ENCODE results near the gene GCC2.
"Not testable (repeated sequence)": the region's sequence is repeated elsewhere in the genome, so short reads cannot be mapped to it uniquely, and the experiment has no call there.

GCC2 gene, protein sequence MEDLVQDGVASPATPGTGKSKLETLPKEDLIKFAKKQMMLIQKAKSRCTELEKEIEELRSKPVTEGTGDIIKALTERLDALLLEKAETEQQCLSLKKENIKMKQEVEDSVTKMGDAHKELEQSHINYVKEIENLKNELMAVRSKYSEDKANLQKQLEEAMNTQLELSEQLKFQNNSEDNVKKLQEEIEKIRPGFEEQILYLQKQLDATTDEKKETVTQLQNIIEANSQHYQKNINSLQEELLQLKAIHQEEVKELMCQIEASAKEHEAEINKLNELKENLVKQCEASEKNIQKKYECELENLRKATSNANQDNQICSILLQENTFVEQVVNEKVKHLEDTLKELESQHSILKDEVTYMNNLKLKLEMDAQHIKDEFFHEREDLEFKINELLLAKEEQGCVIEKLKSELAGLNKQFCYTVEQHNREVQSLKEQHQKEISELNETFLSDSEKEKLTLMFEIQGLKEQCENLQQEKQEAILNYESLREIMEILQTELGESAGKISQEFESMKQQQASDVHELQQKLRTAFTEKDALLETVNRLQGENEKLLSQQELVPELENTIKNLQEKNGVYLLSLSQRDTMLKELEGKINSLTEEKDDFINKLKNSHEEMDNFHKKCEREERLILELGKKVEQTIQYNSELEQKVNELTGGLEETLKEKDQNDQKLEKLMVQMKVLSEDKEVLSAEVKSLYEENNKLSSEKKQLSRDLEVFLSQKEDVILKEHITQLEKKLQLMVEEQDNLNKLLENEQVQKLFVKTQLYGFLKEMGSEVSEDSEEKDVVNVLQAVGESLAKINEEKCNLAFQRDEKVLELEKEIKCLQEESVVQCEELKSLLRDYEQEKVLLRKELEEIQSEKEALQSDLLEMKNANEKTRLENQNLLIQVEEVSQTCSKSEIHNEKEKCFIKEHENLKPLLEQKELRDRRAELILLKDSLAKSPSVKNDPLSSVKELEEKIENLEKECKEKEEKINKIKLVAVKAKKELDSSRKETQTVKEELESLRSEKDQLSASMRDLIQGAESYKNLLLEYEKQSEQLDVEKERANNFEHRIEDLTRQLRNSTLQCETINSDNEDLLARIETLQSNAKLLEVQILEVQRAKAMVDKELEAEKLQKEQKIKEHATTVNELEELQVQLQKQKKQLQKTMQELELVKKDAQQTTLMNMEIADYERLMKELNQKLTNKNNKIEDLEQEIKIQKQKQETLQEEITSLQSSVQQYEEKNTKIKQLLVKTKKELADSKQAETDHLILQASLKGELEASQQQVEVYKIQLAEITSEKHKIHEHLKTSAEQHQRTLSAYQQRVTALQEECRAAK (N-terminal part only)

DNA sequence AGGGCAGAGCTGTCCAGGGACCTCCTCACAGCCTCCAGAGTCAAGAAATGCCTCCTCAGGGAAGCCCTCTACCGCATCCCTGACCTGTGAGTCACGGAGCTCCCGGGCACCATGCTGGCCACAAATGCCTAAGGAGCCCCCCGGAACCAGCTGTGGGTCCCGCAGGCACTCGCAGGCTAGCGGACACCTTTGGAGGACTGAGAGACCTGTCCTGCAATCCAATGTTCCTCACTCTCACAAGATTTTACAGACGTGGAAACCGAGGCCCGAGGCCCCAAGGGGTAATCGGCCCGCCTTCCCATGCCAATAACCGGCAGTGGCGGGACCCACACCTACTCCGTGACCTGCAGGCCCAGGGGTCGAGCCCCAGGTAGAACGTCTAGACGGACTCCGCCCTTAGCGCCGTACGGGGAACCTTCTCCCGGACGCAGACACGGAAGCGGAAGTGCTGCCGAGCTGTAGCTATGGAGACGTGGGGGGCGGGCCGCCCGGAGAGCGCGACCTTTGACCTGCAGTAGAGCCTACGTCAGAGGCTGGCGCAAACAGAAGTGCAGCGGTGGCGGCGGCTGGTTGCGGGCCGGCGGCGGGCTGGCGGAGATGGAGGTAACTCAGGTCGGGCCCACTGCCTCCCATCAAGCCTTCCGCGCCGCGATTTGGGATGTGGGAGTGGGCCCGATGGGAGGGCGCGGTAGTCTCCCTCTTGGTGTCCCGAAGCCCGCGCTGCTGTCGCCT, at the start of gene GCC2:
GCC2 (plus strand) TSS at position 529 of the 732 bp plus-strand sequence; CDS start at position 598, 69 bp downstream.
- DNase-seq (ENCODE audit: low read depth) = peak; percentile 51

DNA sequence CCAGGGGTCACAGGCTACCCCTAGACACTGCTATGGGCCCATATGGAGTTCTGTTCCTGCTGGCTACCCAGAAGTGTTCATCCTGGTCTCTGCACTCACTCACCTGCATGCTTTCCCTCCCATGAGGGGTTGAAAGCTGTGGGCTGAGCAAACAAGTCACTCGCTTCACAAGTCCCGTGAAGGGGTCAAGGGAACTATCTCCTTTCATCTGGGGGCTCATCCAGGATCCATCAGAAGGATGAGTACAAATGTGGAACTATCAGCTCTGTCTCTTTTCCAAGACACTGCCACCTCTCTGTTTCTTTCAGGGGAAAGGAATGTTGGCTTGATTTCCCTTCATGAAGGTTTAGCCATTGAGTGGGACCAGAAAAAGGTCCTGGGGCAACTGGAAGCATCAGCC, 49.5 kb upstream of the GCC2 start:
- no peak for DNase-seq (ENCODE audit: low read depth)

DNA sequence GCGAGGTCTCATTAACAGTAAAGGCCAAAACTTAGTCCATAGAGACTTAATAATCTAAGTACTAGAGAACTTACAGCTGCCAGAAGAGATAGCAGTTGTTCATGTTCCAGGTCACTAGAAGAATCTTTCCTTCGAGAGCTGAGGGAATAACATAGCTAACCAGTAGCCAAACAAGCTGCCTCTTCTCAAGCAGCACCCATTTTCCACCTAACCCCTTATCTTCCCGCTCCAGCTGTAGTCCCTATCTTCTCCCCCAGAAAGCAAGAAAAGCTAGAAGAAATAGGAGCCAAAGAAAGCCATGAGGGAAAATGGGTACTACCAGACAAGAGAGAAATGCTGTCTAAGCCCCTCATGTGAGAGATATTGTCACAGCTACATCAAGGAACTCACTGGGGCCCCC, 47.2 kb upstream of the GCC2 start:
- DNase-seq (ENCODE audit: low read depth) = no peak

DNA sequence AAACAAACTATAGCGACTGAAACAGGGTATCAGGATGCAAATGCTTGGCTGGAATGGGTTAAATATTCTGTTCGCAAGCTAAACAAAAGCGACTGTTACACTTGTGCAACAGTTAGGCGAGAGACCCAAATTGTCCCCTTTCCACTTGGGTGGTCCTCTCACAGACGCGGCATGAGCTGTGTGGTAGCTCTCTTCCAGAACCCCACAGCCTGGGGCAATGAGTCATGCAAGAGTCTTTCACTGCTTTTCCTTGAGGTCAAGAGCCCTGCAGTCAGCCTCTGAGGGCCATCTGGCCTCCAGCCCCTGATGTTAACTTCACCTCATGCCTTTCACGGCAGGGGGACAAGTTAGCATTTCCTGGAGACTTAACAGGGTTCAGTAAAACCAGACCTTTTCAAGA, 45.5 kb upstream of the GCC2 start:
- DNase-seq (ENCODE audit: low read depth) = no peak

DNA sequence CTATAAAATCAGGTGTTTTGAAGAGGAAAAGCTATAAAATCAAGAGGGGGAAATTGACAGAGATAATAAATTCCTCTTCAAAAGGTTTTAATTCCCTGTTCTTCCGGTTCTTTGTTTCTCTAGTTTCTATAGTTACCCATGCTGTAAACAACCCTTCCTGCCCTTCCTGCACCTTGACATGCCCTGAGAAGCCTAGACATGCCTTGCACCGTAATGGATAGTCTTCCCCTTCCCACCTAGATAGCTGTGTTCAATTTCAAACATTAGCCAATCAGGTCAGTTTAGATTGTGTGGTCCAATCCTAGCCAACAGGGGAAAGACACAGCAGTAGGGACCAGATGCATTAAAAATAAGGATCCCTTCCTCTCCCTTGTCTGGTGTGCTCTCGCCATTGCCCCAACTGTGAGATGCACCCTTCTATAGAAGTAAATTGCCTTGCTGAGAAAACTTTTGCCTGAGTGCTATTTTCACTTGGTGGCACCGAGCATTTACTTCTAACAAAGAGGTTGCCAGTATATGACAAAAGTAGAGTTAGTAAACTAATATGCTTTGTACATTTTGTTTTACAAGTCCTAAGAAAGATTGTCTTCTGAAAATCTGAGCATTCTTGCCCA, 44.1 kb upstream of the GCC2 start:
- no peak for DNase-seq (ENCODE audit: low read depth)

DNA sequence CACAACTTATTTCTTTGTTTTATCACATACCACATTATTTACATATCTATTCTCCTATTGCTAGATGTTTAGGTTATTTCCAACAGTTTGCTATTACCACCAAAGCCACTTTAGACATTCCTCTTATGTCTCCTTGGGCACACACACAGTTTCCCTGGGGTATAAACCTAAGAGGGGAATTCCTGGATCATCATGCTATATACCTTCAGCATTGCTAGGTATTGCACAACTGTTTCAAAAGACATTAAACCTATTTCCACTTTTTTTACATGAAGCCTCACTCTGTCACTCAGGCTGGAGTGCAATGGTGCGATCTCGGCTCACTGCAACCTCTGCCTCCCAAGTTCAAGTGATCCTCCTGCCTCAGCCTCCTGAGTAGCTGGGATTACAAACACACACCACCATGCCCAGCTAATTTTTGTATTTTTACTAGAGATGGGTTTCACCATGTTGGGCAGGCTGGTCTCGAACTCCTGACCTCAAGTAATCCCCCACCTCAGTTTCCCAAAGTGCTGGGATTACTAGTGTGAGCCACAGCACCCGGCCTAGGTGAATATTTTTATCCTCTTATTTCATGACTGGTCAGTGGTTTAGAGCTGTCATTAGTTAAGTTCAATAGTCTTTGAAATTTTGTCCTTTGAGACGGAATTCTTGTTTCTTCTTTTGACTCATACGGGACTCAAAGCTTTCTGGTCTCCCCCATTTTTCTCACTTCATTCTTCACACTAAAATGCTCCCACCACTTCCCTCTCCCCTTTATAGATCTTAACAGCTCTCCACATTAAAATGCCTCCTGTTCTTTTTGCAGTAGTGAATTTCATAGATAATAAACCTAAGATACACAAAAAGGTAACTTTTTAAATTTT, 40.9 kb upstream of the GCC2 start:
- DNase-seq (ENCODE audit: low read depth) = no peak

DNA sequence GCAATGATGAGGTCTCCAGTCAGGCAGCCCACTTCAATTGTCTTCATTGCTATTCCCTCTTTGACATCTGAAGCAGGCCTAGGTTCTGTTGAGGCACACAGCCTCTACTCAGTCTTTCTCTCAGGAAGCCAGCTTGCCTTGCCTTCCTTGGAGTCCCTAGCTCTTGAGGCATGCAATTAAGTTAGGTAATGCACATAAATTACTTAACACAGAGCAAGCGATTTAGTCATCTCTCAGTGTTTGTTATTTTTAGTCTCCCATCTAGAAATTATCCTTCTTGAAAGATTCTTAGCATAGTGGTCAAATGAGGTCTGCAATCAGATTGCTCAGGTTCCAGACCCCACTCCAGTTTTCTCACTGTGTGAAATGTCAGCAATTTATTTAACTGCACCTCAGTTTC, 39.2 kb upstream of the GCC2 start:
- peak; percentile 42 for DNase-seq (ENCODE audit: low read depth)

DNA sequence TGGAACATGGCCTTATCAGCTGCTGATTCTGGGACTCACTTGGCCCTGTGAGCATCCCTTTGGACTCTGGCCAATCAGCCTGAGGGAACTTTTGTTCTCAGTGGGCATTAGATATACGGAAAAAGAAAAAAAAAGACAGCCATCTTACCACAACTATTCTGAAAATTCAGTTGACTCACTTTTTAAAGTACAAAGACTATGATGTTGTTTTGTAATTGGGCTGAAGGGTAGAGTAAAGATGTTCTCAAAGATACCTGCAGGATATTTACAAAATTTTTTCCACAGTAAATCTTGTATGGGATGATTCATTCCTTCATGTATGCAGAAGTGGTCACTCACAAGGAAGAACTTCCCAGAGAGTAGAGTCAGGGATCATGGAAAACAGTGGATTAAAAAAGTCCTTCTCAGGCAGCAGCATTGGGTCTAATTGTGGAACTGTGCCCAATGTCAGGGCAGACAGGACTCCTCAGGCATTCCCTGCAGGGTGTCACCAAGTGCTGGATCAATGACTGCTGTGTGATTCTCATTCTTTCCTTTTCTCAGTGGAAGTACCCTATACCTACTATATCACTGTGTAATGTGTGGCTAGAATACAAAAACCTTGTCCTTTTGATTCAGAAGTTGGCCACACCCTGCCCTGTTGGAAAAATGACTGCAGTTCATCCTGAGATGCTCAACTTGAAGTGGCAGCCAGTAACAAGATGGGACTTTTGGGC, 35.9 kb upstream of the GCC2 start:
- peak; percentile 89 for DNase-seq (ENCODE audit: low read depth)

DNA sequence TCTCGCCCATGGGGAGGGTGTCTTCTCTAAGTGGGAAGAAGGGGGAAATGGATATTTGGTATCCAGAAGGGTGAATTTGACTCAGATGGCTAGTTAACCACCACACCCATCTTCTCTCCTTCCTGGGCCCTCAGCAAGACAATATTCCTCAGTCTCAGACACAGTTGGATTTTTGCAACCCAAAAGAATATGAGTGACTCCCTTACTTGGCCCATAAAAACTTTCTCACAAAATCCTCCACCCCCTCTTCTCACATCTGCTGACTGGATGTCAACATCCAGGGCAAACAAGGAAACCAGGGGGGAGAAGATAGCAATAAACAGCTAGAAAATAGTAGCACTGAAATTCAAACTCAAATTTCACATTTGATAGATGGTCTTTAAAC, 35.3 kb upstream of the GCC2 start:
- DNase-seq (ENCODE audit: low read depth) = no peak

DNA sequence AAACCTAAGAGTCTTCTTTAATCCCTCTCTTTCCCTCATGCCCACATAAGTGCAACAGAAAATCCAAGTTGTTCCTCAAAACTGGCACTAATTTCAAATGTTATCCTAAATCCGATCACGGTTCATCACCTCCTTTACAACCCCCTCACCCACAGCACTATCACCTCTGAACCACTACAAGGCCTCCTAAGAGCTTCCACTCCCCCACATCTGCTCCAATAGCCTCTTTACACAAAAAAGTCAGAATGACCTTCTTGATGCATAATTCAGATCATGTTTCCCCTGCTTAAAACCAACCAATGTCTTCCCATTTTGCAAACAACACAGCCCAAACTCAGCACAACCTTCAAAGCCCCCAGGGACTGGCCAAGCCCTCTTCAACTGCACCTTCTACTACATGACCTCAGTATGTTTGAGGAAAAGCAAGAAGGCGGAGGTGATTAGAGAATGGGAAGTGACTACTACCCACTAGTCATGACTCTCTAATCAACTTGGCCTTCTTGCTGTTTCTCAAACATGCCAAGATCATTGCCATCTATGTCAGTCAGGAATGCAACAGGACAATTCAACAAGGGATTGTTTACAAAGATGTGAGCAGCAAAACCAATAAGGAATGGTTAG, 34.6 kb upstream of the GCC2 start:
- DNase-seq (ENCODE audit: low read depth) = no peak

DNA sequence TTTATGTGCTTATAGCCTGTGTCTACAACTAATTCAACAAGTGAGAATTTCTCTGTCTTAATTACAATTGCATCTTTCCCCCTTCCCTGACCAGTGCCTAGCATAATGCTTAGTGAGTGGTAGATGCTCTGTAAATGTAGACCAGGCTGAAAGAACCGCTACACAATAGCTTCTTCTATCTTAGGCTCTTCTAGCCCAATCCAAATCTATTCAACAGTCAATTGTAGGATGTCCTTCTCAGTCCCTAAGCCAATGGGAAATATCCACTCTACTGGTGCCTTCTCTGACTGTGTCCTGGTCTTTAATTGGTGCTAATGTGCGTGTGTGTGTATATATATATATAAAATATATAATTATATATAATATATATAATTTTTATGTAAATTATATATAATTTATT, 34.1 kb upstream of the GCC2 start:
- no peak for DNase-seq (ENCODE audit: low read depth)

DNA sequence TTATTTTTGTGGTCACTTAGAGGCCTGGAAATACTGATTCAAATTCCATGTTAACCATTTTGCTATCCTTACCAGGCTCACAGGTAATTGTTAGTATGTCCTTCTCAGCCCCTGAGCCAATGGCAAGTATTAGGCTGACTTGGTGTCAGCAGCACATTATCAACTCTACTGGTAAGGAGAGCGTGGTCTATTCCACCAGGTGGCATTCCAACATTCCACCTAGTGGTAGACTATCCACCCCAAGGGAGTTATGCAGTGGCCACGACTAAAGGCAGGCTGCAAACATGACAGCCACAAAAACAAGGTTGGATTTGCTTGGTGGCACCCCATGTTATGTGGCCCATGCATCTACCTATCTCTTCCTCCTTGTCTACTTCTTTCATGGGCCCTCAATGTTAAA, 31.8 kb upstream of the GCC2 start:
- no peak for DNase-seq (ENCODE audit: low read depth)

DNA sequence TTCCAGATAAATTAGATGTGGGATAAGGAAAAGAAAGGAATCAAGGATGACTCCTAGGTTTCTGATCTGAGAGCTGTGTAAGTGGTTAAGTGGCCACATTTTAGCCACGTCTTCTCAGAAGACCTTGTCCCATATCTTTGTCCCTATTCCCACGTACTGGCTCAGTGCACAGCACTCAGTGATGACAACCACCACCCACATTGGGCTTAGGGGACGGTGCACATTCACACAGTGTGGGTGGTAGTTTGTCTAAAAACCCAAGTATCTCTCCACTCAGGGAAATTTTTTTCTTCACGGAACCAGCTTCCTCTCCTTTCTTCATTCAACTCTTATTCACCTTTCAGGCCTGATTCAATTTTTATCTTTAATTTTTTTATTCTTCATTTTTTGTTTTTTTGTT, 30.6 kb upstream of the GCC2 start:
- DNase-seq (ENCODE audit: low read depth) = no peak

DNA sequence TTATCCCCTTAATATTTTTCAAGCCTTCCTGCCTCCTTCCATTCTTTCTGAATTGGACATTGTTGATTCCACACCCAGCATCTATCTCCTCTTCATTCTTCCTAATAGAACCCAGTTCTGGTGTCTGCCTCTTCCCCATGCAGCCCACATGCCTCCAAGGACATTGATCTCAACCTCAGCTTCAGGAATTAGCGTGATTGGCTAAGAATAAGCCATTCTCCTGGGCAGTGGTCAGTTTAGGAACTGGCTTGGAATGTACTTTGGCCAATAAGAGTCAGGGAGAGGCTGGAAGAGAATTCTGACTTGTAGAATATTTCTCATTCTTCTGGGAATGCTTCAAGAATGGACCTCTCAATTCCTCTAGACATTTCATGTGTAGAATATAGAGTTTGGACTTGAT, 25.9 kb upstream of the GCC2 start:
- no peak for DNase-seq (ENCODE audit: low read depth)

DNA sequence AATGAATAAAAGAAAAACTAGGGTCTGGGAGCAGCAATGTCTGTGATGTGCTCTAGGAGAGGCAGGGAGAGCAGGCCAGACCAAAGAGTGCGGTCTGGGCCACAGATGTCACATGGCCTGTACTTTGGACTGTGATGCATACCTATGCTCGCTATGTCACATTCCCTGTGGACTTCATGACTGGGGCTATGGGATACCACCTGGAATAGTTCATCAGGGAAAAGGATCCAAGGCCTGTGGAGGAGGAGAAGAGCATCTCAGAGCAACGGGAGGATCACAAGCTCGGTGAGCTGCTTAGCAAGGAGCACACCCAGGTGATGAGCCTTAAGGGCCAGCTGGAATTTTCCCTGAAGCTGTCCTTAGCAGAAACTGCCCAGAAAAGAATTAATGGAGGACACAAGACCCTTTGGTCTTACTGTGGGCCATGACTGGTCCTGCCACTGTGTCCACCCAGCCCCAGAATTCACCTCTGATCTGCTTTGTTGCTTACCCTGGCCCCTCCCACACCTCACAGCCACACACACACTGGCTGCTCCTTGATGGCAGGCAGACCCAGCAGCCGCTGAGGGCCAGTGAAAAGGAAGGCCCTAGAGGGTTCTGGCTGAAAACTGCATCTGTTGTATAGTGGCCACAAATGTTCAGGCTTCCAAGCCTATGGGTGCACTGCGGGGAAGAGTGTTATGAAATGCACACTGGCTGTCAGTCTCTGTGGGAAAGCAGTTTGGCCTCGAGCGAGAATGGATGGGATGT, 25.3 kb upstream of the GCC2 start:
- no peak for DNase-seq (ENCODE audit: low read depth)

DNA sequence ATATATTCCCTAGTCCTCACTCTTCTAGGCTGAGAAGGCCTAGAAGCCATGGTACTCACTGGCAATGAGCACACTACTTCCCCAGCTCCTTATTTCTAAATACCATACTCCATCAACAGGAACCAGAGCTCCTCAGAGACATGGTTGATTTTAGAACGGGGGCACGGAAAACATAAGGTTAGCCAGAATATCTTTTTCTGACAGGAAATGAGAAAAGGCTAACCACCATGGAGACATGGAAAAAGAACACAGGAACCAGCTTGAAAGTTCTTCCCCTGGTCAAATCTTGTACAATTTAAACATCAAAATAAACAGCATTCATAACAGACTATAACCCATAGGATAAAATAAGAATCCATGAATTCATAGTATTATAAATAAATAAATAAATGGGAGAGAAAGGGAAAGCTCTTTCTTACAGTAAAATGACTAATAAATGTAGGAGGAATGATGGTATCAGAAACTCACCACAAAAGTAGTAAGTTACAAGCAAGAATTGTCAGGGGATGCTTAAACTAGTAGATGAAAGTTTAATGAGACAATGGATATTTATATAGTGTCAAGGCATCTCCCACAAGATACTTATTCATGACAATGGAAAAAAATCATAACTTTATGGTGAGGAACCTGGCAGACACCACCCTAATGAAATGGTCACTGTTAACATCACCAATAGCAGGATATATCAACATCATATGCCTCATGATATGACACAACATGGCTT, 20.6 kb upstream of the GCC2 start:
- DNase-seq (ENCODE audit: low read depth) = no peak

DNA sequence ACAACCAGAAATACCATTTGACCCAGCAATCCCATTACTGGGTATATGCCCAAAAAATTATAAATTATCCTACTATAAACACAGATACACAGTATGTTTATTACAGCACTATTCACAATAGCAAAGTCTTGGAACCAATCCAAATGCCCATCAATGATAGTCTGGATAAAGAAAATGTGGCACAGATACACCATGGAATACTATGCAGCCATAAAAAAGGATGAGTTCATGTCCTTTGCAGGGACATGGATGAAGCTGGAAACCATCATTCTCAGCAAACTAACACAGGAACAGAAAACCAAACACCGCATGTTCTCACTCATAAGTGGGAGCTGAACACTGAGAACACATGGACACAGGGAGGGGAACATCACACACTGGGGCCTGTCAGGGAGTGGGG, 13.4 kb upstream of the GCC2 start:
- DNase-seq (ENCODE audit: low read depth) = not testable (repeated sequence)

DNA sequence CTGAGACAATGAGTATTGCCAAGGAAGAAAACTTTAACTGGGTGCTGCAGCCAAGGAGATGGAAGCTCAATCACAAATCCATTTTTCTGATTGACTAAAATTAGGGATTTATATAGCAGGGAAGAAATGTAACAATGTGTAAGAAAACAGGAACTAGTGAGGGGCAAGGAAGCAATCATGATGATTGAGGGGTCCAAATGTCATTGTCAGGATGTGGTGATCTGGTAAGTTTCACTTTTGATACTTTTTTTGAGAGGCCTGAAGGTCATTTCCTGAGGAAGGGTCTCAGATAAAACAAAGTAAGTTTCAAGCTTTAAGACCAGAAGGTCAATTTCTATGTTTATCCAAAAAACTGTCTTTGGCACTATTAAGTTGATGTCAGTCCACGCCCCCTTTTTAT, 12.0 kb upstream of the GCC2 start:
- DNase-seq (ENCODE audit: low read depth) = no peak

Measured in non-pigmented ciliary epithelial cell (primary cell).